HEK293T (cell line): Measurements from ENCODE around the gene ZNRF1.

Source experiments
- ARNT ChIP-seq: fragments of 450-650 bp; IDR thresholded peaks from 2 replicates; pipeline ENCODE4 v1.6.1; 2017; ENCODE audit warnings: mild to moderate bottlenecking
- BHLHE40 ChIP-seq: fragments of 450-650 bp; IDR thresholded peaks from 2 replicates; pipeline ENCODE4 v1.6.1; 2016; ENCODE audit warnings: mild to moderate bottlenecking, moderate library complexity, borderline replicate concordance
- FOXM1 ChIP-seq: fragments of 450-650 bp; IDR thresholded peaks from 2 replicates; pipeline ENCODE4 v1.6.1; 2017; ENCODE audit warnings: mild to moderate bottlenecking, borderline replicate concordance
- HDGF ChIP-seq: fragments of 450-650 bp; IDR thresholded peaks from 2 replicates; pipeline ENCODE4 v1.6.1; 2017; ENCODE audit warnings: antibody characterized with exemption, borderline replicate concordance
- L3MBTL2 ChIP-seq: fragments of 450-650 bp; conservative IDR thresholded peaks from 2 replicates; pipeline ENCODE4 v1.6.1; 2016; ENCODE audit warnings: mild to moderate bottlenecking
- PKNOX1 ChIP-seq: fragments of 450-650 bp; IDR thresholded peaks from 2 replicates; pipeline ENCODE4 v1.6.1; 2016
- SP1 ChIP-seq: fragments of 450-650 bp; IDR thresholded peaks from 2 replicates; pipeline ENCODE4 v1.6.1; 2017
- TARDBP ChIP-seq: fragments of 450-650 bp; IDR thresholded peaks from 2 replicates; pipeline ENCODE4 v1.6.1; 2016
- ZNF384 ChIP-seq: fragments of 450-650 bp; IDR thresholded peaks from 2 replicates; pipeline ENCODE4 v1.6.1; 2016

- TF ChIP-seq BHLHE40 (no peak), PKNOX1 (no peak), ARNT (no peak), L3MBTL2 (no peak), FOXM1 (no peak), TARDBP (no peak), ZNF384 (no peak), SP1 (no peak), HDGF (no peak)
Measured at GRCh38 chr16:75005697-75006096, 6.9 kb downstream of the ZNRF1 start.
